ENCODE results near the gene GDAP1L1. TPM values are rescaled to one million over a fixed set of nuclear protein-coding genes. Genes with fewer than 3 reads are reported as not detected.

GDAP1L1 gene
- total RNA-seq, 4 donors from 2014 or later = 0.91 TPM; not detected in 3

DNA sequence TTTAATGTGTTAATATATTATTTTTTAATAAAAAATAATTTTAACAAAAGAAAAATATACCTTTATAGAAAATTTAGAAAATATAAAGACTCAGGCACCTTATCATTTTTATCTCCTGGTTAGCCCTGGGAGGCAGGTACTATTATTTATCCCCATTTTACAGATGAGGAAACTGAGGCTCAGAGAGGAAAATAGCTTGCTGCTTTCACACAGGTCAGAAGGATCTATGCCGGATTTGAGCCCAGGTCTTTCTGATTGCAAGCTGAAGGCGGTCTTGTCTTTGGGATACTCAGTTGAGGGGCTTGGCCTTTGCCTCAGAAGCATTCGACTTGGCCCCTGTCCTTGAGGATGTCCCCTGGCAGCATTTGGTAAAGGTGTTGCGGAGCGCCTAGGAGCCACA, 25.1 kb upstream of the GDAP1L1 start:
- TF ChIP-seq, protein P1, sequence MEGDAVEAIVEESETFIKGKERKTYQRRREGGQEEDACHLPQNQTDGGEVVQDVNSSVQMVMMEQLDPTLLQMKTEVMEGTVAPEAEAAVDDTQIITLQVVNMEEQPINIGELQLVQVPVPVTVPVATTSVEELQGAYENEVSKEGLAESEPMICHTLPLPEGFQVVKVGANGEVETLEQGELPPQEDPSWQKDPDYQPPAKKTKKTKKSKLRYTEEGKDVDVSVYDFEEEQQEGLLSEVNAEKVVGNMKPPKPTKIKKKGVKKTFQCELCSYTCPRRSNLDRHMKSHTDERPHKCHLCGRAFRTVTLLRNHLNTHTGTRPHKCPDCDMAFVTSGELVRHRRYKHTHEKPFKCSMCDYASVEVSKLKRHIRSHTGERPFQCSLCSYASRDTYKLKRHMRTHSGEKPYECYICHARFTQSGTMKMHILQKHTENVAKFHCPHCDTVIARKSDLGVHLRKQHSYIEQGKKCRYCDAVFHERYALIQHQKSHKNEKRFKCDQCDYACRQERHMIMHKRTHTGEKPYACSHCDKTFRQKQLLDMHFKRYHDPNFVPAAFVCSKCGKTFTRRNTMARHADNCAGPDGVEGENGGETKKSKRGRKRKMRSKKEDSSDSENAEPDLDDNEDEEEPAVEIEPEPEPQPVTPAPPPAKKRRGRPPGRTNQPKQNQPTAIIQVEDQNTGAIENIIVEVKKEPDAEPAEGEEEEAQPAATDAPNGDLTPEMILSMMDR (IDR thresholded peaks at IDR 0.05) = no peak
- TF ChIP-seq POLR2A (IDR thresholded peaks at IDR 0.05) = no peak
- no peak overlapping the region for H3K4me3 ChIP-seq (ENCODE audit: low read depth, poor library complexity, severe bottlenecking)
- 96 to 98% methylated on average over 5 of the region's 5 CpGs for WGBS, 2 donors
- no peak for DNase-seq (ENCODE audit: low spot score in 2 of 2)
- intact Hi-C loops (cut with DNase I; ENCODE audit: low total_unique reads) = loop anchor here (10.0 kb wide), 1 partner anchor 233 kb away; no protein-coding TSS in a partner anchor

DNA sequence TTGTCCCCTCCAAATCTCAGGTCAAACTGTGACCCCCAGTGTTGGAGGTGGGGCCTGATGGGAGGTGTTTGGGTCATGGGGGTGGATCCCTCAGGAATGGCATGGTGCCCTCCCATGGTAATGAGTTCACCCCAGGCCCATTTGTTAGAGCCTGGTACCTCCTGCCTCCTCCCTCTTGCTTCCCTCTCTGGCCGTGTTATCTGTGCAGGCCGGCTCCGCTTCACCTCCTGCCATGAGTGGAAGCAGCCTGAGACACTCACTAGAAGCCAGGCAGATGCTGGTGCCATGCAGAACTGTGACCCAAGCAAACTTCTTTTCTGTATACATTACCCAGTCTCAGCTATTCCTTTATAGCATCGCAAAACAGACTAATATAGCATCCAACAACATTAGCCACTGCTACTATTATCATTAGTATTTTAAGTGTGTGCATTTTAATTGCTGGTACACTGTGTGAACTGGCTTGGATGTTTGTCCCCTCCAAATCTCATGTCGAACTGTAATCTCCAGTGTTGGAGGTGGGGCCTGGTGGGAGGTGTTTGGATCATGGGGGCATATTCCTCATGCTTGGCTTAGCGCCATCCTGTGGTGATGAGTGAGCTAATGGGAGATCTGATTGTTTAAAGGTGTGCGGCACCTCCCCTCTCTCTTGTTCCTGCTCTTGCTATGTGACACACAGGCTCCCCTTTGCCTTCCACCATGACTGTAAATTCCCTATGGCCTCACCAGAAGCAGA, 24.3 kb upstream of the GDAP1L1 start:
- WGBS, 2 donors = 68 to 69% methylated on average over 7 of the region's 7 CpGs
- intact Hi-C loops (cut with DNase I; ENCODE audit: low total_unique reads) = loop anchor here (10.0 kb wide), 1 partner anchor 232 kb away; no protein-coding TSS in a partner anchor
- TF ChIP-seq, protein P1 (IDR thresholded peaks at IDR 0.05) = no peak
- TF ChIP-seq POLR2A (IDR thresholded peaks at IDR 0.05) = no peak
- no peak overlapping the region for H3K4me3 ChIP-seq (ENCODE audit: low read depth, poor library complexity, severe bottlenecking)
- DNase-seq (ENCODE audit: low spot score in 2 of 2) = no peak

DNA sequence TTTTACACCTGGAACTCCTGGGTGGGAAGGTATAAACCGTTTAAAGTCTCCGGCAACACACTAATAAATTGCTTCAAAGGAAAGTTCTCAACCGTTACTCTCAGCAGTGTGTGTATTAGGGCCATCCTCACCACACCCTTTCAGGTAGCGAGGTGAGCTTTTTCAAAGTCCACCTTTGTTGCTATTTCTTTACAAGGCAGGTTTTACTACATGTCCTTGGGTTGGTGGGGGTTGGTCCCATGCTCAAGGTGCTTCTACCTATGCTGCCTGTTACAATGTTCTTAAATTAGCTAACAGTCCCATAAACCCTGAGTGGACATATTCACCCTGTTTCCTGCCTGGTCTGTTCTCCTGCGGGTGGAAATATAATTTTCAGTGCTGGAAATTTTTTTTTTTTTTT, 23.4 kb upstream of the GDAP1L1 start:
- intact Hi-C loops (cut with DNase I; ENCODE audit: low total_unique reads) = loop anchor here (10.0 kb wide), 1 partner anchor 231 kb away; no protein-coding TSS in a partner anchor

DNA sequence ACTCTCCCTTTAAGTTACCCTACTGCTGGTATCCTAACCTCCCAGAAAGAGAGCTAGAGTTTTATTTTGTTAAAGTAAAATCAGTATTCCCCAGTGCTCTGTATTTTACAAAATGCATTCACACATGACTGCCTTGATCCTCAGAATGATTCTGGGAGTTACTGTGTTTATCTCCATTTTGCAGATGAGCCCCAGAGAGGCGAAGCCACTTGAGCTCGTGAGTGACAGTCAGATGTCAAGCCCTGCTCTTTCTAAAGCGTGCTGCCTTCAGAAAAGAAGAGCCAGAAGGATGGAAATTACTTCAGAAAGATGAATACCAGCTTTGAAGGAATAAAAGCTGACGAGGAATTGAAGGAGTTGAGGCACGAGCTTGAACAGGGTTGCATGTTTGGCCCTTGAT, 22.5 kb upstream of the GDAP1L1 start:
- TF ChIP-seq, protein P1 (IDR thresholded peaks at IDR 0.05) = no peak
- no peak for TF ChIP-seq POLR2A (IDR thresholded peaks at IDR 0.05)
- WGBS, 2 donors = 91% methylated on average over 5 of the region's 5 CpGs
- no peak overlapping the region for H3K4me3 ChIP-seq (ENCODE audit: low read depth, poor library complexity, severe bottlenecking)
- no peak for DNase-seq (ENCODE audit: low spot score in 2 of 2)
- intact Hi-C loops (cut with DNase I; ENCODE audit: low total_unique reads) = loop anchor here (10.0 kb wide), 1 partner anchor 230 kb away; no protein-coding TSS in a partner anchor

More for the DNA sequence above, 23.4 kb upstream of the GDAP1L1 start:
- no peak for DNase-seq (ENCODE audit: low spot score in 2 of 2)
- no peak overlapping the region for H3K4me3 ChIP-seq (ENCODE audit: low read depth, poor library complexity, severe bottlenecking)
- TF ChIP-seq POLR2A (IDR thresholded peaks at IDR 0.05) = no peak
- TF ChIP-seq, protein P1 (IDR thresholded peaks at IDR 0.05) = no peak
- WGBS, 2 donors = 69 to 70% methylated on average over 5 of the region's 5 CpGs

DNA sequence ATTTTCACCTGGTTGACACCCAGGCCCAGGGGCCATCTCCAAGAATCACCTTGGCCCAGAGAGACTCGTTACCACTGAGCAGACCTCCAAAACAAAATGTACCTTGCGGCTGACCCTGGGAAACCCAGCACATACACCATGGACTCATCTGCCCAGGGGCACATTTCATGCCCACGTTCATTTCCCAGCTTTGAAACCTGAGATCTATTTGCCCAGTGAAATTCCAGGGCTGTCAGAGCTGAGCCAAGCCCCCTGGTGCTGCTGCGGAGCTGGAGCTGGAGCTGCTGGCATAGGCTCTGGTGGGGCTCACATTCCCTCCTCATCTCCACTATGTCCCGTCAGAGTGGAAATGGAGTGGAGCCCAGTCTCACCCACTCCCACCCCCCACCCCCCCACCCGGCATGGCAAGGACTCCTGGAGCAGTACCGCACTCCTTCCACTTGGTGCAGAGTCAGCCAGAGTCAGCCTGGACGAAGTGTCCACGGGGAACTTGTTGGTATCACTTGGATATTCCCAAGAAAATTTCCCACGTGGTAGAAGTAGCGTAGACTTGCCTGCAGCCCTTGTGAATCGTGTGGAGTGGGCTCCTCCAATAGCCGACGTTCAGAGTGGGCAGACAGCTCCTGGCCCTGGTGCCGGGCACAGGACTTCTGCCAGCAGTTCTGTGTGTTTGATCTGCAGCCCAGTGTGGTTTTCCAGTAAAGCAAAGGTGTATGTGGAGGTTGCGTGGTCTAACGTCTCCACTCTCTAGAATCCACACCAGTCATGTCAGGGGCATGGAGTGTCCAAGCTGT, 18.4 kb upstream of the GDAP1L1 start:
- DNase-seq (ENCODE audit: low spot score in 2 of 2) = no peak
- 64 to 70% methylated on average over 17 of the region's 17 CpGs for WGBS, 2 donors
- no peak for TF ChIP-seq POLR2A (IDR thresholded peaks at IDR 0.05)
- TF ChIP-seq, protein P1 (IDR thresholded peaks at IDR 0.05) = no peak
- no peak overlapping the region for H3K4me3 ChIP-seq (ENCODE audit: low read depth, poor library complexity, severe bottlenecking)
- intact Hi-C loops (cut with DNase I; ENCODE audit: low total_unique reads) = loop anchor here (10.0 kb wide), 1 partner anchor 226 kb away; no protein-coding TSS in a partner anchor

Measured in lower leg skin (tissue), 4 donors.